GM19455 (cell line): ENCODE results near the gene ZNF132.
"Not testable (repeated sequence)": the region's sequence is repeated elsewhere in the genome, so short reads cannot be mapped to it uniquely, and the experiment has no call there.

ENCODE experiments used
- ATAC-seq: cut with Tn5 transposase; IDR thresholded peaks from one replicate; pipeline ENCODE4 v1.9.1; 2021; ENCODE audit not compliant: unreplicated experiment

Gene ZNF132

GRCh38 chr19:58439576-58440554 is at the start of gene ZNF132:
TSS of gene ZNF132 (minus strand) at chr19:58440153. CDS start at chr19:58439821, 332 bp downstream.
- peak; percentile 94 for ATAC-seq

- not testable (repeated sequence) for ATAC-seq
These were observed 44.4 kb upstream of the ZNF132 start for GRCh38 chr19:58484349-58484748.

GRCh38 chr19:58483776-58484175 is 43.8 kb upstream of the ZNF132 start:
- no peak for ATAC-seq

GRCh38 chr19:58482372-58482771 is 42.4 kb upstream of the ZNF132 start:
- no peak for ATAC-seq

GRCh38 chr19:58480831-58481230 is 40.9 kb upstream of the ZNF132 start:
- no peak for ATAC-seq

DNA sequence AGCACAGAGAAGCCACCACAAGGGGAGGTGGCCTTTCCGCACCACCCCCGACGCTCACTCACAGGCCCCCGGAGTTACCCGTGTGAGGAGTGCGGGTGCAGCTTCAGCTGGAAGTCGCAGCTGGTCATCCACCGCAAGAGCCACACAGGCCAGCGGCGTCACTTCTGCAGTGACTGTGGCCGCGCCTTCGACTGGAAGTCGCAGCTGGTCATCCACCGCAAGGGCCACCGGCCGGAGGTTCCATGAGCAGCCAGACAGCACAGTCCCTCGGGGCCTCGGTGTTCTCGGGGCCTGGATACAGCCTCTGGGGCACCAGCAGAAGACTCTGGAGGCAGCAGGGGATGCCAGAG is 40.5 kb upstream of the ZNF132 start:
- ATAC-seq, result no peak

DNA sequence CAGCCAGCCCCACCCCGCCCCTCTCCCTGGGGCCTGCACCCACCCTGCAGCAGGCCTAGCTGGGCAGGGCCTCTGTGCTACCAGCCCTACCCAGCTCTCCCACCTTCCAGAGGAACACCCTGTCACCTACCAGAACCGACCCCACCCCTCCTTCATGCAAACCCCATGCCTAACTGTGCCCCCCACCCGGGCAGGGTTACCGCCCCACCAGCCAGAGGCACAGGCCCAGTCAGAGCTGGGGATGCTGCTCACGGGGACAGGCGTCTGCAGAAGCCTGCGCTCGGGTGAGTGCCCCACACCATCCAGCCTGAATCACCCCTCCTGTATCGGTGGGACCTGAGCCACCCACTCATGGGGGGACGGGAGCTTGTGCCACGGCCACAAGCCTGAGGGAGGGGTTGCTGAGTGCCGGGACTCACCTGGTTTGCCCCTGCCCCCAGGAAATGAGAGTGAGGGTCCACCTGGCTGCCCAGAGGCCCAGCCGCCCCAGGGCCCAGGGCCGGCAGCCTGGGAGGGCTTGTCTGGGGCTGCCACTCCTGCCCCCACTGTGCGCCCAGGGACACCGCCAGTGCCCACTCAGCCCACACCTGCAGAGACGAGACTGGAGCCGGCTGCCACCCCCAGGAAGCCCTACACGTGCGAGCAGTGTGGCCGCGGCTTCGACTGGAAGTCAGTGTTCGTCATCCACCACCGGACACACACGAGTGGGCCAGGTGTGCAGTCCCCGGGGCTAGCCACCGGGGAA is 40.0 kb upstream of the ZNF132 start:
- no peak for ATAC-seq

- no peak for ATAC-seq
These were observed 39.4 kb upstream of the ZNF132 start for GRCh38 chr19:58479303-58479702.

- no peak for ATAC-seq
These were observed 37.9 kb upstream of the ZNF132 start for GRCh38 chr19:58477871-58478270.

DNA sequence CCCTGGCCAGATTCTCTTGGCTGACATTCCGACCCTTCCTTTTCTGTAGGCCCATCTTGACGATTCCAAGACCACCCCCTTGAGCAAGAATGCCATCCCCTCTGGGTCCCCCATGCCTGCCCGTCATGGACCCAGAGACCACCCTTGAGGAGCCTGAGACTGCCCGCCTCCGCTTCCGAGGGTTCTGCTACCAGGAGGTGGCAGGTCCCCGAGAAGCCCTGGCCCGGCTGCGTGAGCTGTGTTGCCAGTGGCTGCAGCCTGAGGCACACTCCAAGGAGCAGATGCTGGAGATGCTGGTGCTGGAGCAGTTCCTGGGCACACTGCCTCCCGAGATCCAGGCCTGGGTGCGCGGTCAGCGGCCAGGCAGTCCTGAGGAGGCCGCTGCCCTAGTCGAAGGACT is 37.2 kb upstream of the ZNF132 start:
- ATAC-seq, result no peak

DNA sequence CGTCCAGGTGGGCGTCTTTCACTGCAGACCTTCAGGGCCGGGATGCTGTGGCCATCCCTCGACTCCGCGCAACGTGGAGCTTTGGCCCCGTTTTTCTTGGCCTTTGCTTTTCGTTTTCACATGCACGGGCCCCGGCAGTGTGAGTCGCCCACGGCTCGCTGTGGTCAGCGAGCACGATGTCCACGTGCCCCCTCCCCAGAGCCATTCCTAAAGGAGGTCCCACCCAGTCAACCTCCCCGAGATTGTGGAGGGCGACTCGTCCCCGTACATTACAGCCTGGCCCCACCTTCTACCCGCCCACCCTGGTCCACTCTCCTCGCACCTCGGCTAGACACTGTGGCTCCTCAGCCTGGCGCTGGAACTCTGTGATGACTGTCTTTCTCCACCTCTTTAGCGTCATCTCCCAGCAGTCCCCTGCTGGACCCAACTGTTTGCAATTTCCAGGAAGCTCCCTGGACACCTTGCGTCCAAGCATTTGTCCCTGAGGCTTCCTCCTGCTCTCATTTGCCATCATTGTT is 36.6 kb upstream of the ZNF132 start:
- ATAC-seq, result no peak

- peak; percentile 77 for ATAC-seq
These were observed 36.0 kb upstream of the ZNF132 start, which contains the start of gene ZNF446 for GRCh38 chr19:58475714-58476497. TSS of gene ZNF446 (plus strand) at chr19:58476352. CDS start at chr19:58477219, 867 bp downstream.

- peak; percentile 4 for ATAC-seq
These were observed 35.2 kb upstream of the ZNF132 start for GRCh38 chr19:58474997-58475713.

DNA sequence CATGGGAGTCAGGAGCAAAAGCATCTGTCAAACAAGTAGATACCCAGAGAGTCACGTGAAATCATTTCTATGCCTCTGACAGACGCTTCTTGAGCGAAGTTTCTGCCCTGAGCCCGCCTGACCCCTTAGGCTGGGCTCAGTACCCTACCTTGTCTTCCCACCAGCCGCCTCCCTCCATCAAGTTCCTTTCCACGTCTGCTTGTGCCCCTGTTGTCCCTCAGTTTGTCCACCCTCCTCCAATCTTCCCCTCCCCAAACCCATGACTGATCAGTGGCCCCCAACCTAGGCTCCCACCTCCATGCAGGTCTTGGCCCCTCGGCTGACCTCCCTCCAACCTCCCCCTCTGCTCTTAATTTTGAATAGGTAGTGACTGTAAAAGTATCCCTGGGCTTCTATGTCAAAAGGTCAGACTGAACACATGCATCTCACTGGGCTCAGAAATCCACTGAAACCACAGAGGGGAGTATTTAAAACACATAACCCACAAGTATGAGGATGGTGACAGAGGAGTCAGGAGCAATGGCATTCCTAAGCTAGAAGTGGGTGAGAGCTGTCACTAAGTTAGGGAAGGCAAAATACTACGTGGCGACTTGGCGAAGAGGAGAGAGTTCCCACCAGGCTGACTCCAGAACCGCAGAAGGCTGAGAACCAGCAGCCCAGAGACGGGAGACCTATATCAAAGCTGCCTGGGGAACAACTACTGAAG is 34.5 kb upstream of the ZNF132 start:
- ATAC-seq, result no peak

- no peak for ATAC-seq
These were observed 33.8 kb upstream of the ZNF132 start for GRCh38 chr19:58473775-58474174.

DNA sequence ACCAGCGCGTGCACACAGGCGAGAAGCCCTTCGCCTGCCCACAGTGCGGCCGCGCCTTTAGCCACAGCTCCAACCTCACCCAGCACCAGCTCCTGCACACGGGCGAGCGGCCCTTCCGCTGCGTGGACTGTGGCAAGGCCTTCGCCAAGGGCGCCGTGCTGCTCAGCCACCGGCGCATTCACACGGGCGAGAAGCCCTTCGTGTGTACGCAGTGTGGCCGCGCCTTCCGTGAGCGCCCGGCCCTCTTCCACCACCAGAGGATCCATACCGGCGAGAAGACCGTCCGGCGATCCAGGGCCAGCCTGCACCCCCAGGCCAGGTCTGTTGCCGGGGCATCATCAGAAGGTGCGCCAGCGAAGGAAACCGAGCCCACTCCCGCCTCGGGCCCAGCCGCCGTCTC is 31.8 kb upstream of the ZNF132 start:
- no peak for ATAC-seq

DNA sequence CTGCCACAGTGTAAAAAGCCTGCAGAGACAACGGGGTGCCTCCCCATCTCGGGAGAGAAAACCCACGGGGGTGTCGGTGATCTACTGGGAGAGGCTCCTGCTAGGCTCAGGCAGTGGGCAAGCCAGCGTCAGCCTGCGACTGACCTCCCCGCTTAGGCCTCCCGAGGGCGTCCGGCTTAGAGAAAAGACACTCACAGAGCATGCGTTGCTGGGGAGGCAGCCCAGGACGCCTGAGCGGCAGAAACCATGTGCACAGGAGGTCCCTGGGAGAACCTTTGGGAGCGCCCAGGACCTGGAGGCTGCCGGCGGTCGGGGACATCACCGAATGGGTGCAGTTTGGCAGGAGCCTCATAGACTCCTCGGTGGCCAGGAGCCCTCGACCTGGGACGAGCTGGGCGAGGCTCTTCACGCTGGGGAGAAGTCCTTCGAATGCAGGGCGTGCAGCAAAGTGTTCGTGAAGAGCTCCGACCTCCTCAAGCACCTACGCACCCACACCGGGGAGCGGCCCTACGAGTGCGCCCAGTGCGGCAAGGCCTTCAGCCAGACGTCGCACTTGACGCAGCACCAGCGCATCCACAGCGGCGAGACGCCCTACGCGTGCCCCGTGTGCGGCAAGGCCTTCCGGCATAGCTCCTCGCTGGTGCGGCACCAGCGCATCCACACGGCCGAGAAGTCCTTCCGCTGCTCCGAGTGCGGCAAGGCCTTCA is 31.0 kb upstream of the ZNF132 start:
- not testable (repeated sequence) for ATAC-seq

- ATAC-seq, result no peak
These were observed 29.5 kb upstream of the ZNF132 start for GRCh38 chr19:58469241-58470013.
